HG02852 (cell line): ENCODE data around the gene CEP250.
"Not testable (repeated sequence)": the region's sequence is repeated elsewhere in the genome, so short reads cannot be mapped to it uniquely, and the experiment has no call there.

Experiments
- ATAC-seq: cut with Tn5 transposase; IDR thresholded peaks from one replicate; pipeline ENCODE4 v1.9.1; 2021; ENCODE audit warnings: mild to moderate bottlenecking, moderate library complexity; ENCODE audit not compliant: unreplicated experiment

CEP250 gene

DNA sequence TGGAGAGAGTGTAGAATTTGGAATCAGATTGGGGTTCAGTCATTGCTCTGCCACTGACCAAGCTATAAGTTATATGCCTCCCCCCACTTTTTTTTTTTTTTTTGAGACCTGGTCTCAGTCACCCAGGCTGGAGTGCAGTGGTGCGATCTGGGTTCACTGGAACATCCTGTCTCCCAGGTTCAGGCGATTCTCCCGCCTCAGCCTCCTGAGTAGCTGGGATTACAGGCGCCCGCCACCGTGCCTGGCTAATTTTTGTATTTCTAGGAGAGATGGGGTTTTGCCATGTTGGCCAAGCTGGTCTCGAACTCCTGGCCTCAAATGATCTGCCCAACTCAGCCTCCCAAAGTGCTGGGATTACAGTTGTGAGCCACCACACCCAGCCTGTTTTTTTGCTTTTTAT lies 1.3 kb downstream of the CEP250 start:
- not testable (repeated sequence) for ATAC-seq

DNA sequence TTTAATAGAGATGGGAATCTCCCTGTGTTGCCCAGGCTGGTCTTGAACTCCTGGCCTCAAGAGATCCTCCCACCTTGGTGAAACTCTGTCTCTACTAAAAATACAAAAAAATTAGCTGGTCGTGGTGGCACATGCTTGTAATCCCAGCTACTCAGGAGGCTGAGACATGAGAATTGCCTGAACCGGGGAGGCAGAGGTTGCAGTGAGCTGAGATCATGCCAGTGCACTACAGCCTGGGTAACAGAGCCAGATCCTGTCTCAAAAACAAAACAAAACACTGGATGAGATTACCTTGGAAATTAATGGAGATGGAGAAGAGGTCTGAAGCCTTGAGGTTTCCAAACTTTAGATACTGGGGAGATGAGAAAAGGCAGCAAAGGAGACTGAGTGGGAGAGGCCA lies 2.1 kb downstream of the CEP250 start:
- ATAC-seq: not testable (repeated sequence)

DNA sequence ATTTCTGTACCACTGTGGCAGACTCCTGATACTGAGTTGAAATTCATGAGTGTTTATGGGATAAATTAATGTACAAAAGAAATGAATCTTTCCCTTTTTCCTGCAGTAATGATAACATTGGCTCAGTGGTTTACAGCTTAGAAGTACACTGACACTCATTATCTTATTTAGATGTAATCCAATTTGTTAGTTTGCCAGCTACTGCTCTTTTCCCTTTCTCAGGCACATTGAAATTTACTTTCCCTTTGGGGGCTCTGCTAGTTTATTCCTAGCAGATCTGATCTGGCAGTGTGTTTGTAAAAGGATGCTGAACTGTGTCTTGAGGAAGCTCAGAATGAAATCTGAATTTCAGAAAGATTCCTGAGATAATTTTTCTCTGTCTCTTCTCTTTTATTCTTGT lies 3.0 kb downstream of the CEP250 start:
- ATAC-seq: no peak

DNA sequence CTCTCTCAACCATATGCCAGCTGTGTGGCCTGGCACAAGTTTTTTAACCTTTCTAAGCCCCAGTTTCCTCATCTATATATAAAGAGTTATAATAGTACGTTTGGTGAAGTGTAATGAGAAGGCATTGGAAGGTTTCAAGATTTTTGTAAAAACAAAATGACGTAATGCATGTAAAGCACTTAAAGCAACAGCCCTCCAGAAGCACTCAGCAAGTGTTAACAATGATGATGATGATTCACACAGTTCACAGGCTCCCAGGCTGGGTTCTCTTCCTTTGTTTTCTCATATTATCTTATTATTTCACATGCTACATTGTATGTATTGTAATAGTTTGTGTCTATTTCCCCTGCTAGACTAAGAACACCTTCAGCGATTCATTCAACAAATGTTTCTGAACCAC lies 6.2 kb downstream of the CEP250 start:
- ATAC-seq: no peak

DNA sequence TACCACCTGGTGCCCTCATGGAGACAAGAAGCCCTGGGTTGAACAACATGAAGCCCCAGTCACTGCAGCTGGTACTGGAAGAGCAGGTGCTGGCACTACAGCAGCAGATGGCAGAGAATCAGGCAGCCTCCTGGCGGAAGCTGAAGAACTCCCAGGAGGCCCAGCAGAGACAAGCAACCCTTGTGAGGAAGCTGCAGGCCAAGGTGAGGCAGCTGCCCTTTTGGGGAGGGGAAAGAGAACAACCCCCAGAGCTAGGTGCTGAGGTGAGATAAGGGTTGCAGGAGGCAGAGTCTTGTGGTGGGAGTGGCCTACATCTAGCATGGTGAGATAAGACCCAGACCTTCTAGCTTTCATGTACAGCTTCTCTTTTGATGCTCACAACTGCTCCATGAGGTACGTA lies 7.0 kb downstream of the CEP250 start:
- no peak for ATAC-seq

DNA sequence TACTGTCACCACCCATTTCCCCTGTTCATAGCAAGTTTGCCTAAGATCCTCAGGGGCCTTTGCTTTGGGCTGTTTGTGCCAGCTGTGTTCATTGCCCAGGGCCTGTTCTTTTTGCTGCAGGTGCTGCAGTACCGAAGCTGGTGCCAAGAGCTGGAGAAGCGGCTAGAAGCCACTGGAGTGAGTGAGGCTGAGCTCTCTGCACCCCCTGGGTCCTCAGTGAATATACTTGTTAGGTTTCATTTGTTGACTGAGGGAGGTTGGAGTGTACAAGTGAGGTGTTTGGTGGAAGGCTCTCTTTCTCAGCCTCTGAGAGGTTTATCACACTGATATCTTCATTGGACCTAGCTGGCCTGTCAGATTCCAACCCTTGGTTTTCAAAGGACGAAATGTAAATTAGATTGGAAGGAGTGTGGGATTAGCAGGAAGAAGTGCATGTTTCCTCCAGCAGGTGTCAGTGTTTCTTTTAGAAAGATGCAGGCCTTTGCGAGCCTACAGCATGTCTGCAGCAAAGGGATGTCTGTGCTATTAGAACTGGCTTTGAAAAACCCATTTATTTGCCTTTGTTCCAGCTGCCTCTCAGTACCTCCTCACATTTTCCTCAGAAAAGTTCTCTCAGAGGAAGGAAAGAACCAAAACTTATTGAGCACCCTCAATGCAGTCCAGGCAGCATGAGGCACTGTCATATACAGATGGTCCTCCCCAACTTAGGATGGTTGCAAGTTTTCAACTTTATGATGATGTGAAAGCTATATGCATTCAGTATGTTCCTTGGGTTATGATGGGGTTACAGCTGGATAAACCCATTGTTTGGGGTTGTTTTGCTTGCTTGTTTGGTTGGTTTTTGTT lies 8.3 kb downstream of the CEP250 start:
- ATAC-seq: no peak

DNA sequence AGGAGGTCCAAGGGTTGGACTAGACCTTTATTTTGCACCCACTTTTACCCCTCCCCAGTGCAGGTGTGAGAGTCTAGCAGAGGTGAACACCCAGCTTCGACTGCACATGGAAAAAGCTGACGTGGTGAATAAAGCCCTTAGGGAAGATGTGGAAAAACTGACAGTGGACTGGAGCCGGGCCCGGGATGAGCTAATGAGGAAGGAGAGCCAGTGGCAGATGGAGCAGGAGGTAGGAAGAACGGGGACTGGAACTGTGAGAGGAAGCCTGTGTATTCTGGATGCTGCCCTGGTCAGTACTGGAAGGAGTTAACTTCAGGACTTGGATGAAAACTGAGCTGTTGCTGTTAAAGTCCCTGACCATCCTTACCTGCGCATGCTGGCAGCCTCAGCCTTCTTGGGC lies 10.6 kb downstream of the CEP250 start:
- no peak for ATAC-seq

DNA sequence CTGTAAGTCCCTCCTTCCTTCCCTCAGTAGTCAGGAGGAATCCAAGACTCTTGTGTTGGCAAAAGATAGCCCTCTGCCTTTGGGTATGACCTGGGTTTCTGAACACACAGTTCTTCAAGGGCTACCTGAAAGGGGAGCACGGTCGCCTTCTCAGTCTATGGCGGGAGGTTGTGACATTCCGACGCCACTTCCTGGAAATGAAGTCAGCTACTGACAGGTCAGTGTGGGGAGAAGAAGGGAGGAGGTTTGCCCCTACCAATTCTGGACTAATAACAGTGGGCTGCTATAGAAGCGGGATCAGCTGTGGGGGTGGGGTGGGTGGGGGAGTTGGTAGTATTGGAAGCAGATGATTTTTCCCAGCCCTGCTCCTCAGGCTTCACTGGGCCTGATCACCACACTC lies 11.5 kb downstream of the CEP250 start:
- no peak for ATAC-seq

DNA sequence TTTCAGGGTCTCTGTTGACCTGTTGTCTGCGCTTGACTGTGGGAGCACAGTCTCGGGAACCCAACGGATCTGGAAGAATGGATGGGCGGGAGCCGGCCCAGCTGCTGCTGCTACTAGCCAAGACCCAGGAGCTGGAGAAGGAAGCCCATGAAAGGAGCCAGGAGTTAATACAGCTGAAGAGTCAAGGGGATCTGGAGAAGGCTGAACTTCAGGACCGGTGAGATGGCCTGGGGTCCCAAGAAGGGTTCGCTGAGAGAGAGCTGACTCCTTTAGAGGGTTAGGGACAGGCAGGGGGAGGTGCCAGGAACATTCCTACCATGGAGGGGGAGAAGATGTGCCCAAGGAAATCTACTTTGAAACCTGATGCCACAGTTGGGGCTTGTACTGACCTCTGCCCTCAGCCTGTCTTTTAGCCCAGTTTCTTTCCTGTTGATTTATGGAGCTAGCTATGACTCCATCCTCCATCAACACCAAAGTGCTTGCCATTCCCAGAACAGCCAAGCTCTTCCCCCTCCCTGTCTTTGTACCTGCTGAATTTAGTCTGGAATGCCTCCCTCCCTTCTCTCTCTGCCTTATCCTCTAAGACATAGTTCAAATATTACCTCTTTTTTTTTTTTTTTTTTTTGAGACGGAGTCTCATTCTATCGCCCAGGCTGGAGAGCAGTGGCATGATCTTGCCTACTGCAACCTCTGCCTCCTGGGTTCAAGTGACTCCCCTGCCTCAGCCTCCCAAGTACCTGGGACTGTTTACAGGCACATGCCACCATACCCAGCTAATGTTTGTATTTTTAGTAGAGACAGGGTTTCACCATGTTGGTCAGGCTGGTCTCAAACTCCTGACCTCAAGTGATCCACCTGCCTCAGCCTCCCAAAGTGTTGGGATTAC lies 12.2 kb downstream of the CEP250 start:
- no peak for ATAC-seq

DNA sequence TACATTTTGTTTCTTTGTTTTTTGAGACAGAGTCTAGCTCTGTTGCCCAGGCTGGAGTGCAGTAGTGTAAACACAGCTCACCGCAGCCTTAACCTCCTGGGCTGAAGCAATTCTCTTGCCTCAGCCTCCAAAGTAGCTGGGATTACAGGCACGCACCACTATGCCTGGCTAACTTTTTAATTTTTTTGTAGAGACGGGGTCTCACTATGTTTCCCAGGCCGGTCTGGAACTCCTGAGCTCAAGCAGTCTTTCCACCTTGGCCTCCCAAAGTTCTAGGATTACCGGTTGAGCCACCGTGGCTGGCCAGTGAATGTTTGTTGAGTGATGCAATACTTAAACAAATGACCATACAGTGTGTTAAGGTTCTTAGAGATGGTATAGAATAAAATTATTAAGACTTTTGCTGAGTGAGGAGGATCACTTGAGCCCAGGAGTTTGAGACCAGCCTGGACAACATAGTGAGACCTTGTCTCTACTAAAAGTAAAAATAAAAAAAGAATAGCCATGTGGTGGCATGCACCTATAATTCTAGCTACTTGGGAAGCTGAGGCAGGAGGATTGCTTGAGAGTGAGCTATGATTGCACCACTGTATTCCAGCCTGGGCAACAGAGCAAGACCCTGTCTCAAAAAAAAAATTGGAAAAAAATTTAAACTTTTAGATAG lies 13.4 kb downstream of the CEP250 start:
- no peak for ATAC-seq

DNA sequence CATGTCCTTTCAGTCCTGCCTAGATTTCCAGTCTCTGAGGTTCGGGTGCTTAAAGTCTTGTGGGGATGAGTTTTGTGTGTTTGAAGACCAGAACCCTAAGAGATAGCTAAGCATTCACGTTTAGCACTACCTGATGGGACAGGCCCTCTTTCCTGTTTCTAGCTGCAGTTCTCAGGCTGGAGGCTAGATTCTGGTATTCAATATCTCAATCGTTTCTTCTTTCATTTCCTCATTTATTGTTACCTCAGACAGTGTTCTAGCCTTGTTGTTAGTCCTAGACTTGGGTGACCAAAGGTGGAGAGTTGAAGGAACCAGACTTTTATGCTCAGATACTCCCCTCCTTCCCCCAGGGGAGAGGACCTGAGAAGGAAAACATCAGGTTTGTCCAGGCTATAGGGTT lies 16.8 kb downstream of the CEP250 start:
- no peak for ATAC-seq

DNA sequence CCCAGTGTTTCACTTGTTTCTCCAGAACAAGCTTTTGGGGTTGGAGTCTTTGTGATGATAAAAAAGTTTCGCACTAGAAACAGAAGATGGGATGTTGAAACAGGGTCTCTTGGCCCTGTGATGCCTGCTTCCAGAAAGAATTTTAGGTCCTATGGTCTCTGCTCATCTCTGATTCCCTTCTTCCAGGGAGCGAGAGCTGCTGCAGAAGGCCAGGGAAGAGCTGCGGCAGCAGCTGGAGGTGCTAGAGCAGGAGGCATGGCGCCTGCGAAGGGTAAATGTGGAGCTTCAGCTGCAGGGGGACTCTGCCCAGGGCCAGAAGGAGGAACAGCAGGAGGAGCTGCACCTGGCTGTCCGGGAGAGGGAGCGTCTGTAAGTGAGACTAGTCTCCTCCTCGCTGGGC lies 18.3 kb downstream of the CEP250 start:
- no peak for ATAC-seq

DNA sequence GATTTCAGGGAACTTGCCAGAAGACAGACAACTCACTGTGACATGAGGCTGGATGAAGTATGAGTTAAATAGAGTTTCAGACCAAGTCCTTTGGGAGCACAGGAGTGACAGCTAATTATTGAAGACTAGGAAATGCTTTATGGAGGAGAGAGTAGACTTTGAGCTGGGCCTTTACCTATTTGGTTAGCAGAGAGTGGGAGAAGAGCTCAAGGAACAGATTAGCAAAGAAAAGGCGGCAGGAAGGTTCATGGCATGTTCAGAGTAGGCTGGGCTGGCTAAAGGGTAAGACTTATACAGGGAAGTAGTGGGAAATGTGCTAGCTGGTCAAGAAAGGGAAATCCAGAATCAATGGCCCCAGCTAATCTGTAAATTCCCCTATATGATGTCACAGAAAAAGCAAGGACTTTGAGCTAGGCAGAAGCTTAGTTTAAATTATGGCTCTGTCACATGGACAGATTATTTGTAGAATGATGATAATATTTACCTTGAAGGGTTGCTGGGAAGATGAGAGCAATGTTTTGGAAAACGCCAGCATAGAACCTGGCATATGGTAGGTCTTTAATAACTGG lies 19.0 kb downstream of the CEP250 start:
- no peak for ATAC-seq

DNA sequence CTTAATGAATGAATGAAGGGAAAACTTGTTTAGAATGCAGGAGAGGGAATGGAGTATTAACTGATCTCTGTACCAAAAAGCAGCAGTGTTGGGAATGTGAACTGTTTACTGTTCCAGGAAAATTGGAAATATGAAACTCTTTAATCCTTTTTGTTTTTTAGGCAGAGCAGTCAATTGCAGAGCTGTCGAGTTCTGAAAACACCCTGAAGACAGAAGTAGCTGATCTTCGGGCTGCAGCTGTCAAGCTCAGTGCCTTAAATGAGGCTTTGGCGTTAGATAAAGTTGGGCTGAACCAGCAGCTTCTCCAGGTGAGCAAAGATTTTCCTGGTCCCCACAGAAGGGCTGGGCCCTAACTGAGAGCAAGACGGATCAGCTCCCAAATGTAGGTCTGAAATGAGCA lies 20.9 kb downstream of the CEP250 start:
- no peak for ATAC-seq

DNA sequence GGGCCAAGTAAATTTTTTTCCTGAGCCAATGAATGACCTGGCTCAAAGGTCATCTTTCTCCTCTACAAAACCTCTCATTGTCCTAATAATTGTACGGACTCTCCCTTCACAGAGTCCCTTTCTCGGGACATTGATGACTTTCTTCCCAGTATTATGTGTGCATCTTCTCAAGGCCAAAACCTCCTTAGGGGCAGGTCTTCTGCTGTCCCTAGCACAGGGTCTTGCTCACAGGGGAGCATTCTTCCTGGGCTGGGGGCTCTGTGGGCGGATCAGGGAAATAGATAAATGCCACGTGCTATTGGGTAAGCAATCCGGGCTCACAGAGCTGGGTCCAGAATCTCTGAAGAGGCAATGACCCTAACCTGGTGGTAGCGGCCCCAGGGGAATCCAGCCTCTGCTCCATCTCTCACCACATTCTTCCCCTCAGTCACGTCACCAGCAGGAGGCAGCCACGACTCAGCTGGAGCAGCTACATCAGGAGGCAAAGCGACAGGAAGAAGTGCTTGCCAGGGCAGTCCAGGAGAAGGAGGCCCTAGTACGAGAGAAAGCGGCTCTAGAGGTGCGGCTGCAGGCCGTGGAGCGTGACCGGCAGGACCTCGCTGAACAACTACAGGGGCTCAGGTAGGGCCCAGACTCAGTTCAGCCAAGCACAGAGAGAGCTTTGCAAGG lies 23.5 kb downstream of the CEP250 start:
- ATAC-seq: no peak

DNA sequence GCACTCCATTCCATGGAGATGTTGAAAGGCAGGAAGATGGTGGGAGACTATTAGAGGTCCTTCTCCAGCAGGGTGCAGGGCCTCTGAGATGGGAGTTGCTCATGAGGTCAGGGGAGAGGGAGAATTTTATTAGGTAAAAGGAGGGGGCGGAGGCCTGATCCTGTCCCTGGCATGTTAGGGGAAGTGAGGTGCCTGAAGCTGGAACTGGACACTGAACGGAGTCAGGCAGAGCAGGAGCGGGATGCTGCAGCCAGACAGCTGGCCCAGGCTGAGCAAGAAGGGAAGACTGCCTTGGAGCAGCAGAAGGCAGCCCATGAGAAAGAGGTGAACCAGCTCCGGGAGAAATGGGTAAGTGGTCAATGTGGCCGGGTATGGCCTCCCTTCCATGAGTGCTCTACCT lies 24.4 kb downstream of the CEP250 start:
- no peak for ATAC-seq

DNA sequence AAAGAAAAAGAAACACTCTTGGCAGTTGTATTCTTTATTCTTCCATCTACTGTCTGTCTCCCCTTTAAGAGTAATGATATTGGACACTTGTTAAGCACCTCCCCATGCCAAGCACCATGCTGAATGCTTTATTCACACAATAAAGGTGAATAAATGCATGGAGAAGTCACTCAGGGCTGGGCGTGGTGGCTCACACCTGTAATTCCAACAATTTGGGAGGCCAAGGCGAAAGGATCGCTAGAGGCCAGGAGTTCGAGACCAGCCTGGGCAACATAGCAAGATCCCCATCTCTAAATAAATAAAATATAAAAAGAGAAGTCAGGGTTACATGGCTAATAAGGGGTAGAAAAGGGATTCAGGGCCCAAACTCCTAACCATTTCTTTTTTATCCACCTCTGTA lies 32.1 kb downstream of the CEP250 start:
- ATAC-seq: no peak

DNA sequence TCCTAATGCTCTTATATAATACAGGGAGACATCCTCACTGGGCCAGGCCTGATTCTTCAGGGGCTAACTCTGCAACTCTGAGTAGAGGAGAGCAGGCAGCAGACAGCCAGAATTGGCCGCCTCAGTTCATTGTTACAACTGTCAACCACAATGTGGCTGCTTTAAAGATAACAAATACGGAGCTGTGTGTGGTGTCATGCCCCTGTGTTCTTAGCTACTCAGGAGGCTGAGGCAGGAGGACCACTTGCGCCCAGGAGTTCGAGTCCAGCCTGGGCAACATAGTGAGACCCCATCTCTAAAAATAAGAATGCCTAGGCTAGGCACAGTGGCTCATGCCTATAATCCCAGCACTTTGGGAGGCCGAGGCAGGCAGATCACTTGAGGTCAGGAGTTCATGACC lies 34.3 kb downstream of the CEP250 start:
- ATAC-seq: no peak

DNA sequence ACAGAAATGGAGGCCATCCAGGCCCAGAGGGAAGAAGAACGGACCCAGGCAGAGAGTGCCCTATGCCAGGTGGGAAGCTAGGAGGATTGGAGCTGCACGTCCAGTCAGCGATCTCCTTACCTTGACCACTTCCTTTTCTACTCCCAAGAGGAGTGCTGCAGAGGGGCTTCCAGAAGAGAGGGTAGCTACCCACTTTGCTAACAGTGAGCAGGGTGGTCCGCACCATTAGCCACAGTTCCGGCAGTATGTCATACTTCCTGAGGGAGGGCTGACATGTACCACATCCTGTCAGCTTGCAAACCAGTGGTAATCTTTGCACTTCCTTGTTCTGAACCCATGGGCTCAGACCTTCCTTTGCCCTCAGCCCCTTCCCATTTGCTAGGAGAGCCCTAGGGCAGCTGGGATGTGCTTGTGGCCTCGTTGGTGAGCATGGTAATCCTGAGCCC lies 35.4 kb downstream of the CEP250 start:
- ATAC-seq: peak; percentile 98

DNA sequence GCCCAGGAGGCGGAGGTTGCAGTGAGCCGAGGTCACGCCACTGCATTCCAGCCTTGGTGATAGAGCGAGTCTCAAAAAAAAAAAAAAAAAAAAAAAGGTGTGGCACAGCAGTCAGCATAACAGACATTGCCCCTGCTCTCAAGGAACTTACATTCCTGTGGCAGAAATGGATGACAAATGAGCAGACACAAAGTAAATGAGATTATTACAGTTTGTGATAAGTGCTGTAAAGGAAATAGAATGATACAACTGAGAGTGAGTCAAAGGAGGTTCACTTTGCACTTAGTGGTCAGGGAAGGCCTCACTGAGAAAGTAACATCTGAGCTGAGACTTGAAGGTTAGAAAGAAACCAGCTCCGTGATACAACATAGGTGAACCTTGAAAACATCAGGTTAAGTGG lies 36.4 kb downstream of the CEP250 start:
- ATAC-seq: no peak

DNA sequence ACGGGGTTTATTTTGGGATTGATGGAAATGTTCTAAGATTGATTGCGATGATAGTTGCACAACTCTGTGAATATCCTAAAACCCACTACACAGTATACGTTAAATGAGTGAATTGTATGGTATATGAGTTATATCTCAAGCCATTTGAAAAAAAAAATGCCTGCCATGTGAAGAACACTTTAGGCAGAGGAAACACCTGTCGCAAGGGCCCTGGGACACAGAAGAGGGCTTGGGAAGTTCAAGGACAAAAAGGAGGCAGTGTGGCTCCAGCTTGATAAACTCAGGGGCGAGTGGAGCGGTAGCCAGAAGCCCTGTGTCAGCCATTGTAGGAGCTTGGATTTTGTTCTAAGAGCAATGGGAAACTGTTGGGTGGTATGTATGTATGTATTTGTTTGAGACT lies 37.0 kb downstream of the CEP250 start:
- no peak for ATAC-seq
